ENCODE measurements around the gene CCDC197. TPM values are rescaled to one million over a fixed set of nuclear protein-coding genes. Genes with fewer than 3 reads are reported as not detected.

CCDC197 gene
- total RNA-seq, 1 experiment from 2014 or later: not detected

DNA sequence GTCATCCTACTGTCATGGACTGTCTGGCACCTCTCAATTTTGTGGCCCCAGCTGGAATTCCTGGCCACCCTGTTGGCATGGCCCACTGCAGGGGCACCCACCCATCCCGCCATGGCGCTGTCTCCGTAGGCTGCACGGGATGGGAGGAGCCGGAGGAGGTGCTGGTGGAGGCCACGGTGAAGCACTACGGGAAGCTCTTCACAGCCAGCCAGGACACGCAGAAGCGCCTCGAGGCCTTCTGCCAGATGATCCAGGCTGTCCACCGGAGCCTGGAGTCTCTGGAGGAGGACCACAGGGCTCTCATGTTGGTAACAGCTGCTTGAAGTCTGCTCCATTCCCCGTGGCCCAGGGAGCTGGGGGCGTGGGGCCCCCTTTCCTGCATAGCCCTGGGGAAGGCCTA, 3.9 kb downstream of the CCDC197 start:
- no peak overlapping the region for H3K27ac ChIP-seq
- DNase-seq: no peak
- H3F3A ChIP-seq (ENCODE audit: insufficient read depth, low read depth): no peaks in the 10 kb centered on the region
- H3K9me3 ChIP-seq (ENCODE audit: insufficient read depth, low read depth): no peaks in the 10 kb centered on the region
- no peaks in the 10 kb centered on the region for H3K27me3 ChIP-seq (ENCODE audit: insufficient read depth, low read depth)
- no peaks in the 10 kb centered on the region for H3K9me2 ChIP-seq (ENCODE audit: insufficient read depth)
- H2AFZ ChIP-seq: no peak overlapping the region
- no peaks in the 10 kb centered on the region for H3K4me1 ChIP-seq (replicated peaks; ENCODE audit: insufficient read depth)
- TF ChIP-seq CTCF (conservative IDR thresholded peaks at IDR 0.05) (no peak), EZH2 (IDR thresholded peaks at IDR 0.05; ENCODE audit: low read depth) (no peak)
- ChIA-PET POLR2A (ENCODE audit: unreplicated experiment) (no interaction called here), CTCF (no interaction called here)
- H3K36me3 ChIP-seq (ENCODE audit: low read depth): no peaks in the 10 kb centered on the region
- no TSS peak for BruUV-seq (replicated peaks)
- H3K79me2 ChIP-seq (ENCODE audit: low read depth): no peaks in the 10 kb centered on the region
- H4K20me1 ChIP-seq (ENCODE audit: insufficient read depth): no peaks in the 10 kb centered on the region
- H3K4me3 ChIP-seq: no peak overlapping the region
- intact Hi-C loops (cut with micrococcal nuclease; ENCODE audit: unreplicated experiment): loop anchor here (1.0 kb wide), 1 partner anchor 62 kb away; no protein-coding TSS in a partner anchor
- no peak overlapping the region for H3K4me2 ChIP-seq

DNA sequence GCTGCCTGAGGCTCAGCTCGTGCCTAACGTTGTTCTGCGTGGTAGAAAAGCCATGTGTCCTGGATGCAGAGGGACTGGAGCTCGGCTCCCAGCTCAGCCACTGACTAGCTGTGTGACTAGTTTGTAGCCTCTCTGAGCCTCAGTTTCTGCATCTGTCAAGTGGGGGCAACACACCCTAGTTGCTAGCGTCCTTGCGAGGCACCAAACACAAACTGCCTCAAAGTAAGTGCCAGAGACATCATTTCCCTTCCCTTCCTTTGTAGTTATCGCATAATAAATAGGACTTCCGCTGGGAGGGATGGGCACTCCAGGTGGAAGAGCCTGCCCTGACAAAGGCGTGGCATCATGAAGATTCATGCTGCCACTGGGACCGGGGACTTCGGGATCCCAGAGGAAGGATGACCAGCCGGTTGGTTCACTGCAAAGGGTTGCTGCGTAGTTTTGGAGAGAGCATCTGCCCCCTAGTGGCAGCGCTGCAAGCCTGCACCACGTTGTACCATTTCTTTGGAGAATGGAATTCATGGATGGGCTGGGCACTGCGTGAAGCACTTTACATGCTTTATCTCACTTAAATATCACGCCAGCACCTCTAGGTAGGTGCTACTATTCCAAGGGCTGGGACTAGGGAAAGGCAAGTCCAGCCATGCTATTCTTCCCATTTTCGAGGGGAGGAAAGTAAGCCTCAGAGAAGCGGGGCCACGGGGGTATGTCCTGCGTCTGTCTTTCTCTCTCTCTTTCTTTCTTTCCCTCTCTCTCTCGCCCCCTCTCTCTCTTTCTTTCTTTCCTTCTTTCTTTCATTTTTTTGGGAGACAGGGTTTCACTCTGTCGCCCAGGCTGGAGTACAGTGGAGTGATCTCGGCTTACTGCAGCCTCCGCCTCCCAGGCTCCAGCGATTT, 4.6 kb downstream of the CCDC197 start:
- intact Hi-C loops (cut with micrococcal nuclease; ENCODE audit: unreplicated experiment): loop anchor here (1.0 kb wide), 1 partner anchor 62 kb away; no protein-coding TSS in a partner anchor
- Histone ChIP-seq H3F3A (ENCODE audit: insufficient read depth, low read depth) (no peaks in the 10 kb centered on the region), H3K9me2 (ENCODE audit: insufficient read depth) (no peaks in the 10 kb centered on the region), H3K4me1 (replicated peaks; ENCODE audit: insufficient read depth) (no peaks in the 10 kb centered on the region), H3K79me2 (ENCODE audit: low read depth) (no peaks in the 10 kb centered on the region), H2AFZ (no peak overlapping the region), H3K36me3 (ENCODE audit: low read depth) (no peaks in the 10 kb centered on the region), H3K9me3 (ENCODE audit: insufficient read depth, low read depth) (no peaks in the 10 kb centered on the region), H3K4me2 (no peak overlapping the region), H3K27ac (no peak overlapping the region), H4K20me1 (ENCODE audit: insufficient read depth) (no peaks in the 10 kb centered on the region), H3K4me3 (no peak overlapping the region), H3K27me3 (ENCODE audit: insufficient read depth, low read depth) (no peaks in the 10 kb centered on the region)
- POLR2A ChIA-PET (ENCODE audit: unreplicated experiment): no interaction called here
- BruUV-seq (replicated peaks): no TSS peak
- DNase-seq: peak; percentile 25 to 67
- CTCF ChIA-PET: no interaction called here
- no peak for TF ChIP-seq EZH2 (IDR thresholded peaks at IDR 0.05; ENCODE audit: low read depth)
- peak; percentile 87 for TF ChIP-seq CTCF (conservative IDR thresholded peaks at IDR 0.05)

DNA sequence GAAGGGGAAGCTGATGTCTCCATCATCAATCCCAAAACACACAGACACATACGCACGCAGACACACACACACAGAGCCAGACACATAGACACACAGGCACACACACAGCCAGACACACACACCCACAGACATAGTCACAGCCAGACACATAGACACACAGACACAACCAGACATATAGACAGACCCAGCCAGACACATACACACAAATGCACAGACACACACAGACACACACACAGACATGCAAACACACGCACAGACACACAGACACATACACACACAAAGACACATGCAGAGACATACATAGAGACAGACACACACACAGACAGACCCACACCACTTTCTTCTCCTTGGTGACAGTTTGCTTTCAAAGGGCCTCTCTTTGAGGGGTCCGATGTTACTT, 6.3 kb downstream of the CCDC197 start:
- Histone ChIP-seq H3K79me2 (ENCODE audit: low read depth) (no peaks in the 10 kb centered on the region), H3K9me2 (ENCODE audit: insufficient read depth) (no peaks in the 10 kb centered on the region), H3K4me1 (replicated peaks; ENCODE audit: insufficient read depth) (no peaks in the 10 kb centered on the region), H3K4me3 (no peak overlapping the region), H3K27ac (no peak overlapping the region), H3K36me3 (ENCODE audit: low read depth) (no peaks in the 10 kb centered on the region), H3K4me2 (no peak overlapping the region), H3K27me3 (ENCODE audit: insufficient read depth, low read depth) (no peaks in the 10 kb centered on the region), H3K9me3 (ENCODE audit: insufficient read depth, low read depth) (no peaks in the 10 kb centered on the region), H4K20me1 (ENCODE audit: insufficient read depth) (no peaks in the 10 kb centered on the region), H2AFZ (no peak overlapping the region), H3F3A (ENCODE audit: insufficient read depth, low read depth) (no peaks in the 10 kb centered on the region)
- TF ChIP-seq CTCF (conservative IDR thresholded peaks at IDR 0.05) (no peak), EZH2 (IDR thresholded peaks at IDR 0.05; ENCODE audit: low read depth) (no peak)
- DNase-seq: no peak
- BruUV-seq (replicated peaks): no TSS peak
- ChIA-PET POLR2A (ENCODE audit: unreplicated experiment) (no interaction called here), CTCF (no interaction called here)
- intact Hi-C loops (cut with micrococcal nuclease; ENCODE audit: unreplicated experiment): no loop called here
